Stimulated activated naive CD4-positive, alpha-beta T cell treated with Interleukin-2 at 50 U/mL for 16 hours (primary cell): ENCODE results near the gene FRMD4A.

Source experiments
- DNase-seq: peaks from one replicate; lab custom pipeline; 2025; lab: John Stamatoyannopoulos, UW

The FRMD4A gene

GRCh38 chr10:13649844-13650520 is 680.7 kb downstream of the FRMD4A start:
- no peak for DNase-seq

- DNase-seq, result no peak
These were observed 682.3 kb downstream of the FRMD4A start for GRCh38 chr10:13648425-13648824.

GRCh38 chr10:13644866-13645265 is 685.9 kb downstream of the FRMD4A start:
- no peak for DNase-seq

- no peak for DNase-seq
These were observed 687.7 kb downstream of the FRMD4A start for GRCh38 chr10:13643016-13643415.

GRCh38 chr10:13642293-13642692 is 688.4 kb downstream of the FRMD4A start:
- DNase-seq, result no peak

GRCh38 chr10:13637894-13638293 is 692.8 kb downstream of the FRMD4A start:
- no peak for DNase-seq

GRCh38 chr10:13637303-13637856 is 693.3 kb downstream of the FRMD4A start:
- DNase-seq, result no peak

- DNase-seq, result no peak
These were observed 693.9 kb downstream of the FRMD4A start for GRCh38 chr10:13636776-13637175.

- DNase-seq, result no peak
These were observed 696.5 kb downstream of the FRMD4A start for GRCh38 chr10:13634207-13634606.

- no peak for DNase-seq
These were observed 697.0 kb downstream of the FRMD4A start for GRCh38 chr10:13633689-13634088.

- no peak for DNase-seq
These were observed 697.8 kb downstream of the FRMD4A start for GRCh38 chr10:13632884-13633440.

- DNase-seq, result no peak
These were observed 698.3 kb downstream of the FRMD4A start for GRCh38 chr10:13632440-13632839.

- no peak for DNase-seq
These were observed 699.1 kb downstream of the FRMD4A start for GRCh38 chr10:13631594-13631993.

GRCh38 chr10:13630231-13630630 is 700.5 kb downstream of the FRMD4A start:
- DNase-seq, result no peak

GRCh38 chr10:13629116-13629515 is 701.6 kb downstream of the FRMD4A start:
- DNase-seq, result no peak

GRCh38 chr10:13628661-13629060 is 702.1 kb downstream of the FRMD4A start:
- no peak for DNase-seq

- no peak for DNase-seq
These were observed 703.0 kb downstream of the FRMD4A start for GRCh38 chr10:13627459-13628310.

- DNase-seq, result no peak
These were observed 706.1 kb downstream of the FRMD4A start for GRCh38 chr10:13624630-13625029.

- no peak for DNase-seq
These were observed 708.8 kb downstream of the FRMD4A start for GRCh38 chr10:13621931-13622330.

- DNase-seq, result no peak
These were observed 713.6 kb downstream of the FRMD4A start for GRCh38 chr10:13617116-13617515.

- no peak for DNase-seq
These were observed 714.9 kb downstream of the FRMD4A start for GRCh38 chr10:13615650-13616300.
